Measurements from ENCODE around the gene SH3RF3. TPM values are rescaled to one million over a fixed set of nuclear protein-coding genes. Genes with fewer than 3 reads are reported as not detected.

The SH3RF3 gene
- total RNA-seq, 1 donor from 2014 or later, result 2.1 TPM

GRCh38 chr2:109355192-109355843 is 226.3 kb downstream of the SH3RF3 start:
- Histone ChIP-seq H3K4me3 (ENCODE audit: low read length in 3 of 3) (no peak overlapping the region), H3K27me3 (ENCODE audit: control insufficient read depth in 3 of 3, insufficient read depth in 3 of 3, low read length in 3 of 3) (no peaks in the 10 kb centered on the region), H3K27ac (ENCODE audit: low read depth, low read length) (no peak overlapping the region), H3K36me3 (ENCODE audit: control insufficient read depth in 3 of 3, insufficient read depth in 3 of 3, low read length in 3 of 3) (peaks cover 0 to 2% (median 0%) of the 10 kb centered on the region in 3 donors), H3K4me1 (ENCODE audit: control insufficient read depth in 3 of 3, insufficient read depth in 3 of 3, low read length in 3 of 3) (peaks cover 26 to 33% (median 27%) of the 10 kb centered on the region in 3 donors), H3K9me3 (ENCODE audit: control insufficient read depth in 3 of 3, low read length in 3 of 3) (no peaks in the 10 kb centered on the region), H3K9ac (ENCODE audit: low read depth in 1 of 3, low read length in 3 of 3) (no peak overlapping the region)

- H3K27me3 ChIP-seq (ENCODE audit: control insufficient read depth in 3 of 3, insufficient read depth in 3 of 3, low read length in 3 of 3), result no peaks in the 10 kb centered on the region
- H3K4me1 ChIP-seq (ENCODE audit: control insufficient read depth in 3 of 3, insufficient read depth in 3 of 3, low read length in 3 of 3), result peaks cover 16 to 22% (median 17%) of the 10 kb centered on the region in 3 donors
- H3K9ac ChIP-seq (ENCODE audit: low read depth in 1 of 3, low read length in 3 of 3), result no peak overlapping the region
- H3K4me3 ChIP-seq (ENCODE audit: low read length in 3 of 3), result no peak overlapping the region
- H3K36me3 ChIP-seq (ENCODE audit: control insufficient read depth in 3 of 3, insufficient read depth in 3 of 3, low read length in 3 of 3), result peaks cover 0 to 2% (median 0%) of the 10 kb centered on the region in 3 donors
- H3K27ac ChIP-seq (ENCODE audit: low read depth, low read length), result no peak overlapping the region
- no peaks in the 10 kb centered on the region for H3K9me3 ChIP-seq (ENCODE audit: control insufficient read depth in 3 of 3, low read length in 3 of 3)
Measured at GRCh38 chr2:109356324-109357035, 227.5 kb downstream of the SH3RF3 start.

- no peaks in the 10 kb centered on the region for H3K27me3 ChIP-seq (ENCODE audit: control insufficient read depth in 3 of 3, insufficient read depth in 3 of 3, low read length in 3 of 3)
- no peak overlapping the region for H3K4me3 ChIP-seq (ENCODE audit: low read length in 3 of 3)
- peaks cover 3 to 8% (median 6%) of the 10 kb centered on the region in 3 donors for H3K4me1 ChIP-seq (ENCODE audit: control insufficient read depth in 3 of 3, insufficient read depth in 3 of 3, low read length in 3 of 3)
- H3K9me3 ChIP-seq (ENCODE audit: control insufficient read depth in 3 of 3, low read length in 3 of 3), result no peaks in the 10 kb centered on the region
- no peak overlapping the region for H3K27ac ChIP-seq (ENCODE audit: low read depth, low read length)
- no peak overlapping the region for H3K9ac ChIP-seq (ENCODE audit: low read depth in 1 of 3, low read length in 3 of 3)
- no peaks in the 10 kb centered on the region for H3K36me3 ChIP-seq (ENCODE audit: control insufficient read depth in 3 of 3, insufficient read depth in 3 of 3, low read length in 3 of 3)
Measured at GRCh38 chr2:109364217-109364616, 235.2 kb downstream of the SH3RF3 start.

- Histone ChIP-seq H3K9me3 (ENCODE audit: control insufficient read depth in 3 of 3, low read length in 3 of 3) (no peaks in the 10 kb centered on the region), H3K27ac (ENCODE audit: low read depth, low read length) (no peak overlapping the region), H3K36me3 (ENCODE audit: control insufficient read depth in 3 of 3, insufficient read depth in 3 of 3, low read length in 3 of 3) (no peaks in the 10 kb centered on the region), H3K27me3 (ENCODE audit: control insufficient read depth in 3 of 3, insufficient read depth in 3 of 3, low read length in 3 of 3) (no peaks in the 10 kb centered on the region), H3K9ac (ENCODE audit: low read depth in 1 of 3, low read length in 3 of 3) (peak overlapping the region in 1 of 3 donors; percentile 19), H3K4me1 (ENCODE audit: control insufficient read depth in 3 of 3, insufficient read depth in 3 of 3, low read length in 3 of 3) (peaks cover 3 to 8% (median 6%) of the 10 kb centered on the region in 3 donors), H3K4me3 (ENCODE audit: low read length in 3 of 3) (no peak overlapping the region)
Measured at GRCh38 chr2:109365131-109365530, 236.1 kb downstream of the SH3RF3 start.

- Histone ChIP-seq H3K36me3 (ENCODE audit: control insufficient read depth in 3 of 3, insufficient read depth in 3 of 3, low read length in 3 of 3) (peaks cover 0 to 5% (median 3%) of the 10 kb centered on the region in 3 donors), H3K4me3 (ENCODE audit: low read length in 3 of 3) (no peak overlapping the region), H3K27ac (ENCODE audit: low read depth, low read length) (no peak overlapping the region), H3K4me1 (ENCODE audit: control insufficient read depth in 3 of 3, insufficient read depth in 3 of 3, low read length in 3 of 3) (peaks cover 3 to 8% (median 6%) of the 10 kb centered on the region in 3 donors), H3K9me3 (ENCODE audit: control insufficient read depth in 3 of 3, low read length in 3 of 3) (no peaks in the 10 kb centered on the region), H3K27me3 (ENCODE audit: control insufficient read depth in 3 of 3, insufficient read depth in 3 of 3, low read length in 3 of 3) (no peaks in the 10 kb centered on the region), H3K9ac (ENCODE audit: low read depth in 1 of 3, low read length in 3 of 3) (peak overlapping the region in 1 of 3 donors; percentile 0)
Measured at GRCh38 chr2:109367683-109368082, 238.7 kb downstream of the SH3RF3 start.

- Histone ChIP-seq H3K27ac (ENCODE audit: low read depth, low read length) (no peak overlapping the region), H3K27me3 (ENCODE audit: control insufficient read depth in 3 of 3, insufficient read depth in 3 of 3, low read length in 3 of 3) (no peaks in the 10 kb centered on the region), H3K9me3 (ENCODE audit: control insufficient read depth in 3 of 3, low read length in 3 of 3) (no peaks in the 10 kb centered on the region), H3K4me1 (ENCODE audit: control insufficient read depth in 3 of 3, insufficient read depth in 3 of 3, low read length in 3 of 3) (peaks cover 3 to 8% (median 6%) of the 10 kb centered on the region in 3 donors), H3K4me3 (ENCODE audit: low read length in 3 of 3) (no peak overlapping the region), H3K9ac (ENCODE audit: low read depth in 1 of 3, low read length in 3 of 3) (no peak overlapping the region), H3K36me3 (ENCODE audit: control insufficient read depth in 3 of 3, insufficient read depth in 3 of 3, low read length in 3 of 3) (peaks cover 0 to 5% (median 3%) of the 10 kb centered on the region in 3 donors)
Measured at GRCh38 chr2:109368798-109369197, 239.8 kb downstream of the SH3RF3 start.

- H3K9me3 ChIP-seq (ENCODE audit: control insufficient read depth in 3 of 3, low read length in 3 of 3), result no peaks in the 10 kb centered on the region
- H3K4me3 ChIP-seq (ENCODE audit: low read length in 3 of 3), result no peak overlapping the region
- peaks cover 13 to 17% (median 15%) of the 10 kb centered on the region in 3 donors for H3K4me1 ChIP-seq (ENCODE audit: control insufficient read depth in 3 of 3, insufficient read depth in 3 of 3, low read length in 3 of 3)
- no peak overlapping the region for H3K27ac ChIP-seq (ENCODE audit: low read depth, low read length)
- H3K36me3 ChIP-seq (ENCODE audit: control insufficient read depth in 3 of 3, insufficient read depth in 3 of 3, low read length in 3 of 3), result peaks cover 0 to 5% (median 5%) of the 10 kb centered on the region in 3 donors
- H3K27me3 ChIP-seq (ENCODE audit: control insufficient read depth in 3 of 3, insufficient read depth in 3 of 3, low read length in 3 of 3), result no peaks in the 10 kb centered on the region
- no peak overlapping the region for H3K9ac ChIP-seq (ENCODE audit: low read depth in 1 of 3, low read length in 3 of 3)
Measured at GRCh38 chr2:109369671-109370191, 240.7 kb downstream of the SH3RF3 start.

- H3K27ac ChIP-seq (ENCODE audit: low read depth, low read length), result no peak overlapping the region
- no peak overlapping the region for H3K9ac ChIP-seq (ENCODE audit: low read depth in 1 of 3, low read length in 3 of 3)
- no peaks in the 10 kb centered on the region for H3K9me3 ChIP-seq (ENCODE audit: control insufficient read depth in 3 of 3, low read length in 3 of 3)
- no peaks in the 10 kb centered on the region for H3K27me3 ChIP-seq (ENCODE audit: control insufficient read depth in 3 of 3, insufficient read depth in 3 of 3, low read length in 3 of 3)
- no peak overlapping the region for H3K4me3 ChIP-seq (ENCODE audit: low read length in 3 of 3)
- peaks cover 17 to 23% (median 20%) of the 10 kb centered on the region in 3 donors for H3K4me1 ChIP-seq (ENCODE audit: control insufficient read depth in 3 of 3, insufficient read depth in 3 of 3, low read length in 3 of 3)
- peaks cover 0 to 7% (median 5%) of the 10 kb centered on the region in 3 donors for H3K36me3 ChIP-seq (ENCODE audit: control insufficient read depth in 3 of 3, insufficient read depth in 3 of 3, low read length in 3 of 3)
Measured at GRCh38 chr2:109370399-109371035, 241.5 kb downstream of the SH3RF3 start.

- no peak overlapping the region for H3K9ac ChIP-seq (ENCODE audit: low read depth in 1 of 3, low read length in 3 of 3)
- H3K4me3 ChIP-seq (ENCODE audit: low read length in 3 of 3), result no peak overlapping the region
- H3K9me3 ChIP-seq (ENCODE audit: control insufficient read depth in 3 of 3, low read length in 3 of 3), result no peaks in the 10 kb centered on the region
- H3K36me3 ChIP-seq (ENCODE audit: control insufficient read depth in 3 of 3, insufficient read depth in 3 of 3, low read length in 3 of 3), result peaks cover 0 to 7% (median 5%) of the 10 kb centered on the region in 3 donors
- peaks cover 17 to 28% (median 27%) of the 10 kb centered on the region in 3 donors for H3K4me1 ChIP-seq (ENCODE audit: control insufficient read depth in 3 of 3, insufficient read depth in 3 of 3, low read length in 3 of 3)
- H3K27me3 ChIP-seq (ENCODE audit: control insufficient read depth in 3 of 3, insufficient read depth in 3 of 3, low read length in 3 of 3), result no peaks in the 10 kb centered on the region
- no peak overlapping the region for H3K27ac ChIP-seq (ENCODE audit: low read depth, low read length)
Measured at GRCh38 chr2:109371481-109372170, 242.6 kb downstream of the SH3RF3 start.

Measured in skeletal muscle tissue (tissue), 4 donors.